Epithelial cell of esophagus (primary cell): Measurements from ENCODE around the gene IGF1R.

Source experiments
- DNase-seq: peaks from one replicate; pipeline ENCODE4 v3.0.0; 2010; ENCODE audit warnings: low read depth
- H3K4me3 ChIP-seq: 2 replicates; pipeline ENCODE4 v1.5.1; 2011; ENCODE audit warnings: mild to moderate bottlenecking, low read length, control low read depth
- TF ChIP-seq, protein P1 (sequence below): IDR thresholded peaks from 2 replicates; pipeline ENCODE4 v1.5.1; 2011; ENCODE audit warnings: low read depth, mild to moderate bottlenecking, low read length, control low read depth, inconsistent platforms; ENCODE audit not compliant: insufficient read depth; ENCODE audit errors: missing control alignments

IGF1R gene

DNA sequence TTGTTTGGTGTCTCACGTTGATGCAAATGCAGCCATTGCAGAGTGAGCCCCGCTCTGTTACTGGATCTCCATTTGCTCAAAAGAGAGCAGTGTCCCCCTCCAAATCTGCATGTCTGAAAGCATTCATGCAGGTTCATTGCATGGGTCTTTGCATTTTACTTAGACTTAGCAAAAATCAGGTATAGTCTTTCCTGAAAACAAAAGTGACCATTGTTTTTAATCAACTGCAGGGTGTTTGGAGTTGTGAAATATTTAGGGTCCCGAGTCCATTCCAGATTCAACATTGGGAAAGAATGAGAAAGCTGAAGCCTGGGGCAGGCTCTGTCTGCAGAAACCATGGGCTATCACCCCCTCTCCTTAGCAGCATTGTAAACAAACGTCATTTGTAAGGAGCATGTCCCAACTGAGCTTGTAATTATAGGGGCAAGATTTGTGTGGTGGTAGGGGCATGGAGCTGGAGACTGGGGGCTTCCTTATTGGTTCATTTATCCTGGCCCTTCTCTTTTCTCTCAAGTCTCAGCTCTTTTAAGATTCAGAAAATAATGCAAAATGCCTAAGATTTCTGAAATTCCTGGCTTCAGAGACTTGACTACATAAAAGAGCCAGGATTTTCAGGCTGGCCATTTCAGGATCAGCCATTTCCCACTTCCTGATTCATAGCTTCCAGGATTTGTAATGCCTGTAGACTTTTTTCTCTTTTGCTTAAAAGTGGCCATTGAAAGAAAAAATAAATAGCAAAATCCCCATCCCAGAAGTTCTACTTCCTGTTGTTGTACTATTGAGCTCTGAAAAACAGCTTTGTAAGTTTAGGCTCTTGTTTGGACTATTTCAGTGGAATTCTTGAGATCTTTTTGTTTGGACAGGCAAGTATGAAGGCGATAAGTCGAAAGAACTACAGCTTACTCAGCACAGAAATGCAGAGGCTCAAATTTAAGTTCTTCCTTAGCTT lies 23.0 kb downstream of the IGF1R start:
- H3K4me3 ChIP-seq, result no peak overlapping the region
- DNase-seq, result peak; percentile 58
- TF ChIP-seq, protein P1, sequence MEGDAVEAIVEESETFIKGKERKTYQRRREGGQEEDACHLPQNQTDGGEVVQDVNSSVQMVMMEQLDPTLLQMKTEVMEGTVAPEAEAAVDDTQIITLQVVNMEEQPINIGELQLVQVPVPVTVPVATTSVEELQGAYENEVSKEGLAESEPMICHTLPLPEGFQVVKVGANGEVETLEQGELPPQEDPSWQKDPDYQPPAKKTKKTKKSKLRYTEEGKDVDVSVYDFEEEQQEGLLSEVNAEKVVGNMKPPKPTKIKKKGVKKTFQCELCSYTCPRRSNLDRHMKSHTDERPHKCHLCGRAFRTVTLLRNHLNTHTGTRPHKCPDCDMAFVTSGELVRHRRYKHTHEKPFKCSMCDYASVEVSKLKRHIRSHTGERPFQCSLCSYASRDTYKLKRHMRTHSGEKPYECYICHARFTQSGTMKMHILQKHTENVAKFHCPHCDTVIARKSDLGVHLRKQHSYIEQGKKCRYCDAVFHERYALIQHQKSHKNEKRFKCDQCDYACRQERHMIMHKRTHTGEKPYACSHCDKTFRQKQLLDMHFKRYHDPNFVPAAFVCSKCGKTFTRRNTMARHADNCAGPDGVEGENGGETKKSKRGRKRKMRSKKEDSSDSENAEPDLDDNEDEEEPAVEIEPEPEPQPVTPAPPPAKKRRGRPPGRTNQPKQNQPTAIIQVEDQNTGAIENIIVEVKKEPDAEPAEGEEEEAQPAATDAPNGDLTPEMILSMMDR, result no peak

DNA sequence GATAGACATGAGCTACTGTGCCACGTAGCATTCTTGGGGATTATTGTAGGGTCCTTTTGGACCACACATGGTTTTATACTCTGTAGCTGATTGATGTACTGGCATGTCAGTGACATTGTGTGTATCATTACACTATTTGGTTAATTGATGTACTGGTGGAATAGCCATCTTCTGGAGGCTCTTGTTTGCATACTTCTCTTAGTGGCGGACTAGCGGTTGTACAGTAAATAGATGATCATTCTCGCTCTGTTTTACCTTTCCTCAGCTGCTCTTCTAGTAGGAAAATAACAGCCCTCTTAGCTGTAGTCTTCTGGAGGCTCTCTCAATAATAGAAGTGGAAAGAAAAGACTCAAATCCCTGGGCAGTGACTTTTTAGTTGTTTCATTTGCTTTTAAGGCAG lies 24.8 kb downstream of the IGF1R start:
- no peak for DNase-seq
- H3K4me3 ChIP-seq, result no peak overlapping the region
- TF ChIP-seq, protein P1, result no peak

DNA sequence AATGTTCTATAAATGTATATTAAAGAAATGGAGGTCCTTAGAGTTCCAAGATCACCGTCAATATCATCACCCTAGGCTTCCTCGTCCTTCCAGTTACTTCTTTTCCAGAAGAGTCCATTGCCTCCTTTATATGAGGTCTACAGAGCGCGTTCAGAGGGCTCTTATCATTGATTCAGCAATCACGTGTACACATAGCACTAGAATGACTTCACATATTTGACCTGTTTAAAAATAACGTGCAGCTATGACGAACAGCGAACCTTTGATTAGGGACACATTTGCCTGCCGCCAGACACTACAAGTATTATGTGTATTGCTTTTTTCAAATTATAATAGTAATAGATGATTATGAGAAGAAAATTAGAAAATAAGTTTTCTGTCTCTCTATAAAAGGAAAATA lies 26.0 kb downstream of the IGF1R start:
- DNase-seq, result no peak
- no peak overlapping the region for H3K4me3 ChIP-seq
- TF ChIP-seq, protein P1, result no peak

DNA sequence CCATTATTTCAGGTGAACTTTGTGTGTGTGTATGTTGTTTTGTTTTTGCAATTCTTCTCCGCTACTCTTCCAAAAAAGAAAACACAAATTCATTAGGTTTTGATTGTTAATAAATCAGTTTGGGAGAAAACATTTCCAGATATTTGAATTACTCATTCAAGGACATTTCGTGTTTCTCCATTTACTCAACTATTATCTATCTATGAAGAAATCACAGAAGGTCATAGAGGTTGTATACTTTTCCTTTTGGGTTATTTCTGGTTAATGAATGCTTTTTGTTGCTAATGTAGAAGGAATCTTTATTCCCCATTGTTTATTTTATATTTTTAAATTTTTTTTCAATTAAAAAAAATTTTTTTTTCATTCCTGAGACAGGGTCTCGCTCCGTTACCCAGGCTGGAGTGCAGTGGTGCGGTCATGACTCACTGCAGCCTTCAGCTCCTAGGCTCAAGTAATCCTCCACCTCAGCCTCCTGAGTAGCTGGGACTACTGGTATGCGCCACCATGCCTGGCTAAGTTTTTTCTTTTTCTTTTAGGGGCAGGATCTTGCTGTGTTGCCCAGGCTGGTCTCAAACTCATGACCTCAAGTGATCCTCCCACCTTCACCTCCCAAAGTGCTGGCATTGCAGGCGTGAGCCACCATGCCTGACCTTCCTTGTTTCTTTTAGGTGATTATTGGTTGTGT lies 28.4 kb downstream of the IGF1R start:
- TF ChIP-seq, protein P1, result no peak
- no peak for DNase-seq
- no peak overlapping the region for H3K4me3 ChIP-seq

DNA sequence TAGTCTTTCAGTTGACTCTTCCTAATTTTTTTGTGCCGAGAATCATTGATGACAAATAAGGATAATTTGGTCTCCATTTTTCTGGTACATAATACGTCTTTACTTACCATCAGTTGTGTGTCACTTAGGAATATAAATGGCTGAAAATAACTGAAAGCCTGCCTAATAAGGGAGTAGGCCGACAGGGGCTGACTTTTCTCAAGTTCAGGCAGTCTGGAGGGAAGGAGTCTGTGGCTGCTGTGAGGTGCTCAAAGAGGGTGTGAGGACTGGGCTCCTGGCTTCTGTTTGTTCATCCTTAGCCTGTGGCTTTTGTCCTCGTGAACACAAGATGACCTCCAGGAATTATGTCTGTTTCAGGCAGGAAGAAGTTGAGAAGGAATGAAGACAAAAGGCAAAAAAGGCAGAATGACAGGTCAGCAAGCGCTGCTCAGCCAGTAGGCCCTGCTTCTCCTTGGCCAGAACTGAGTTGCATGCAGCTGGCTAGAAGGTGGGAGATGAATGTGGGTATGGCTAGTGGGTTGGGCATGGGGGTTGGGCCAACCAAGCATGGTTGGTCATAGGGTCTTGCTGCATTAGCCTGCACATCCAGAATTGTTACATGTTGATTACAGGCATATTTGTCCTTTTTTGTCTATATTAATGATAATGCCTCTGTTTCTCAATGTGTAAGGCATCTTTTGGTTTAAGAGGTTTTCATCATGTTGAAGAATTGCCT lies 29.2 kb downstream of the IGF1R start:
- DNase-seq, result no peak
- TF ChIP-seq, protein P1, result no peak
- no peak overlapping the region for H3K4me3 ChIP-seq

DNA sequence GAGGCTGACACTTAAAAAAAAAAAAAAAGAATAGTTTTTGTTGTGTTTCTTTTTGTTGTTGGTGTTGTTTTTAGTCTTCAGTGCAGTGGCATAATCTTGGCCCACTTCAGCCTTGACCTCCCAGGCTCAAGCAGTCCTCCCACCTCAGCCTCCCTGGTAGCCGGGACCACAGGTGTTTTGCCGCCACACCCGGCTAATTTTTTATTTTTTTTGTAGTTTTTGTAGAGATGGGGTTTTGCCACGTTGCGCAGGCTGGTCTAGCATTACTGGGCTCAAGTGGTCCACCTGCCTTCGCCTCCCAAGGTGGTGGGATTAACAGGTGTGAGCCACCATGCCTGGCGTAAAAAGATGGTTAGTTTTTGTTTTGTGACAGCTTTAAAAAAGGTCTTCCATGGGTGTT lies 30.1 kb downstream of the IGF1R start:
- H3K4me3 ChIP-seq, result no peak overlapping the region

More for the DNA sequence above, 30.1 kb downstream of the IGF1R start:
- TF ChIP-seq, protein P1, result no peak
- DNase-seq, result no peak
